Measurements from ENCODE around the gene ENDOD1. TPM values are rescaled to one million over a fixed set of nuclear protein-coding genes. Genes with fewer than 3 reads are reported as not detected.
"Not testable (repeated sequence)": the region's sequence is repeated elsewhere in the genome, so short reads cannot be mapped to it uniquely, and the experiment has no call there.

ENDOD1 gene
- total RNA-seq, 1 donor from 2014 or later, result 61.1 TPM

GRCh38 chr11:95103701-95104100, 14.1 kb downstream of the ENDOD1 start:
- DNase-seq (ENCODE audit: low read depth in 2 of 2), result no peak

DNA sequence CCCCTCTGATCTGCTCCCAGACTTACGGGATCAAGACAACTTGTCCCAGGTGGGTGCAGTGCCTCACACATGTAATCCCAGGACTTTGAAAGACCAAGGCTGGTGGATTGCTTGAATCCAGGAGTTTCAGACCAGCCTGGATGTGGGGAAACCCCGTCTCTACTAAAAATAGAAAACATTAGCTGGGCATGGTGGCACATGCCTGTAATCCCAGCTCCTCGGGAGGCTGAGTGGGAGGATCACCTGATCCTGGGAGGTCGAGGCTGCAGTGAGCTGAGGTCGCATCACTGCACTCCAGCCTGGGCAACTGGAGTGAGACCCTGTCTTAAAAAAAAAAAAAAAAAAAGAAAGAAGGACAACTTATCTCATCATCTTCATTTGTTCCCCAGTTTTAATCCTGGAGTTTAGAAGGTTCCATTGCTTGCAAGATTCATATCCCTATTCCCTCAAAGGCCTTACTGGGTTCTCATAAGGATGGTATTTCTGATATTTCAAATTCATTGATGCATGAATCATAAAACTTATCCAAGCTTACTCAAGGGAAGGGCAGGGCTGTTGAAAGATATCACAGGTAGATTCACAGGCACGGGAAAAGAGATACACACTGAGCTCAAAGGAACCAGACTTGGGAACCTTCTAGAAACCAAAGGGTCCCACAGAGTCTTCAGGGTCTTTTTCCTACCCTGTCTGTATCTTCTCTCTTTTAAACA, 14.6 kb downstream of the ENDOD1 start:
- no peak for DNase-seq (ENCODE audit: low read depth in 2 of 2)

GRCh38 chr11:95104856-95105255, 15.2 kb downstream of the ENDOD1 start:
- DNase-seq (ENCODE audit: low read depth in 2 of 2), result no peak

GRCh38 chr11:95108159-95108611, 18.5 kb downstream of the ENDOD1 start:
- peak; percentile 90 to 96 for DNase-seq (ENCODE audit: low read depth in 2 of 2)

DNA sequence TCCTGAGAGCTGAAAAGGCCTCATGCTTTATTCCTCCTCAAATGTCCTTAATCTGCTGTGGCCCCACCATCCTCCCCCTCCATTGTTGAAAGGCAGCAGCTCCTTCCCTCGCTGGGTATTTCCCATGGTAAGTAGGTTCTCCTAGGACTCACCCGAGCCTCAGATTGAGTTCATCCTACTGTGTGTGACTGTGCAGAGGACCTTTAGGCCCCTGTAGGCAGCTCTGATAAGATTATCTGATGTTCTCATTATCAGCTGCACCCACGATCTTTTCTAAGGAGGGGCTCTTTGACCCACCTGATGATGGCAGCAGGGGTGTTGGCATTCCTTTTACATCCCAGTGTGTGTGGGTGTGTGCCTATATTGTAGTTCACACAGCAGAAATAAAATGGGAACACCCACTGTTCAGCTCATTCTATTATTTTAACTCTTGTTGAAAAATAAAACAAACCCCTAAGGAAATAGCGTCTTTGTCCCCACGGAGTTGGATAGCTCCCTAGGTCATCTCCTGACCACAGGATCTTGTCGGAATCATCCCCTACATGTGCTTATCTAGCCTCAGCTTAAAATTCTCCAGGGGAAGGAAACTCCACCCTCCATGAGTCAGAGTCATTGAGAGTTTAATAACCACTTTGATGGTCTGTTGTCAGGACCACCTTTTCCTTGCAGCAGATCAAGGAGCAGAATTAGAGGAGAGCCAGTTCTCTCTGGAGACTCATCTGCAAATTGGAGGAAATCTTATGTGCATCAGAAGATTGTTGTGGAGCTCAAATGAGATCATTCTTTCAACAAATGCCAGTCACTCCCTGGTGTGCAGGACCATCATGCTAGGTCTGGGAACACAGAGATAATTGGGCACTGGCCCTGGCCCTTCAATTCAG, 19.3 kb downstream of the ENDOD1 start:
- peak; percentile 66 to 70 for DNase-seq (ENCODE audit: low read depth in 2 of 2)

DNA sequence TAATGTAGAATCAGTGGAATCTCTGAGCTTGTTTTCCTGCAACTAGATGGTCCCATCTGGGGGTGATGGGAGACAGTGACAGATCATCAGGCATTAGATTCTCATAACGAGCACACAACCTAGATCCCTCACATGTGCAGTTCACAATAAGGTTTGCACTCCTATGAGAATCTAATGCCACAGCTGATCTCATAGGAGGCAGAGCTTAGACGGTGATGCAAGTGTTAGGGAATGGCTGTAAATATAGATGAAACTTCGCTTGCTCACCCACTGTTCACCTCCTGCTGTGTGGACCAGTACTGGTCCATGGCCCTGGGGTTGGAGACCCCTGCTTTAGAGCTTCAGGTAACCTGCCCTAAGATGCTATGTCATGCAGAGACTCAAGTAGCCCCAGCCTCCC, 21.8 kb downstream of the ENDOD1 start:
- not testable (repeated sequence) for DNase-seq (ENCODE audit: low read depth in 2 of 2)

DNA sequence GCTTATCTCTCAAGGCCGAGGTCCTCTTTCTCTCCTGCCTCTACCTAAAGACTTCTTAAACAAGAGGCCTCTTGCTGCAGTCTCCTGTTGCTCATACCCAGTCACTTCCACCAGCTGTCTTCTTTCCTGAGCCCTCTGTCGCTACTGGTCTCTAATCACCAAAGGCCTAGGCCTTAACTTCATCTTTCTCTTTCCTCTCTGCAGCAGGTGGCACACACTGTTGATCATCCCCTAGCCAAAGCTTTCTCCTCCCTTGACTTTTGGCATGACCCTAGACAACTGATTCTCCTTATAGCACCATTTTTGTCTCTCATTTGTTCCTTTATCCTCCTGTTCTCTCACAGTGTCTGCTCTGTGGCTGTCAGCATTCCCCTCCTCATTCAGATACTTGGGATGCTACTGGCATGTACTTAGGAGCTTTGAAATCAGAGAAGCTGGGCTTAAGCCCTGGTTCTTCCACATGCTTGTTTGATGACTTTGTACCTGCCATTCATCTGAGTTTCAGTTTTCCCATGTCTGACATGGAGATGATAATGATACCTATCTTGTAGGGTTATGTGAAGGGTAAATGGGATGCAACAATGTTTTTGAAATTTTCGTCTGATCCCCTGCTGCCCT, 22.4 kb downstream of the ENDOD1 start:
- DNase-seq (ENCODE audit: low read depth in 2 of 2), result no peak

GRCh38 chr11:95115597-95115996, 26.0 kb downstream of the ENDOD1 start:
- no peak for DNase-seq (ENCODE audit: low read depth in 2 of 2)

DNA sequence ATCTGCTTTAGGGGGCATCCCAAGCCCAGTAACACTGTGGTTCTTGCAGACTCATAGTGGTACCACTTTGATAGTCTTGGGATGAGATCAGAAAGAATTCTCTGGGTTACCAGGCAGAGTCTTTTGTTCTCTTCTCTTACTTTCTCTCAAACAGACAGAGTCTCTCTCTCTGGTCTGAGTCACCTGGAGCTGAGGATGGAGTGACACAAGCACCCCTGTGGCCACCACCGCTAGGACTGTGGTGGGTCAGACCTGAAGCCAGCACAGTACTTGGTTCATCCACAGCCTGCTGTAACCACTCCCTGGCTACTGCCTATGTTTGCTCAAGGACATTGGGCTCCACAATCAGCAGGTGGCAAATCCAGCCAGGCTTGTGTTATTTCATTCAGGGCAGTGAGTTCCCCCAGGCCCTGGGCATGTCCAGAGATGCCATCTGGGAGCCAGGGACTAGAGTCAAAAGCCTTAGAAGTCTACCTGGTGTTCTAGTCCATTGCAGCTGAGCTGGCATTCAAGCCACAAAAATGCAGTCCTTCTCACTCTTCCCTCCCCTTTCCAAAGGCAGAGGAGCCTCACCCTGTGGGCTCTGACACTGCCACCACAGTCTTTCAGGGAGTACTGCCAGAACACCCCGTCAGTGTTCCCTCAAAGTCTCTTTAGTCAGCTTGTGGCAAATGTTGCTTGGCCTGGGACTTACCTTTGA, 29.9 kb downstream of the ENDOD1 start:
- no peak for DNase-seq (ENCODE audit: low read depth in 2 of 2)

GRCh38 chr11:95121698-95122097, 32.1 kb downstream of the ENDOD1 start:
- peak in 1 of 2 donors; percentile 12 for DNase-seq (ENCODE audit: low read depth in 2 of 2)

DNA sequence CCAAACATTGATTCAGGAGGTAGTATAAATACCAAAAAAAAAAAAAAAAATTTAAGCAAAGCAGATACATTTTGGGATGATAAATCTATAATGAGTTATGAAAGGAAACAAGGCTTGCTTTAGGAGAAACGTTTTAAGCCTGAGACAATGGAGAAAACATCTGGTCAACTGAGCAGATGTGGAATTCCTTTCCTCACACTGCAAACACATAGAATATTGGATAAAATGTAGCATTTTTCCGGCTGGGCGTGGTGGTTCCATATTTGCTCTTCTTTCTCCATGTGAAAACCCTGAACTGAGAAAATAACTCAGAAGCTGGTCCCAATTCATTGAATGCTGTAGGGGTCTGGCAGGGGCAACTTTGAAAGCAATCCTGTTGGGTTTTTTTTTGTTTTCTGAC, 33.9 kb downstream of the ENDOD1 start:
- DNase-seq (ENCODE audit: low read depth in 2 of 2), result no peak

GRCh38 chr11:95128602-95129001, 39.0 kb downstream of the ENDOD1 start:
- DNase-seq (ENCODE audit: low read depth in 2 of 2), result no peak

DNA sequence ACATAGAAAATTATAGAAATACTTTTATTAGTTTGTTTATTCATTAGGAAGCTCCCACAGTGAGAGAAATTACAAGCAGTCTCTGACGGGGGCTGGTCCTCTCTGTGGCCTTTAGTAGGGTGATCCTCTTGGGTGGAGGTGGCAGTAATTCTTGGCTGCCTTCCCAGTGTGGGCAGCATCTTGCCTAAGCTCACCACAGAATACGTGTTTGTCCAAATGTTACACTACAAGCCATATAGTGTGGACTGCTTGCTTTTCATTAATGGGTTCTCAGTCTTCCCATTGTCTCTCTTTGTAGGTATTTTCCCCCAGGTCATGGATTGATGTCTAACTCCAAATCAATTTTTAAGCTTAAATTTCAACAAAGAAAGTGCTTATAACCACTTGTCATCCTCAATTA, 43.3 kb downstream of the ENDOD1 start:
- DNase-seq (ENCODE audit: low read depth in 2 of 2), result no peak

- no peak for DNase-seq (ENCODE audit: low read depth in 2 of 2)
Observed at GRCh38 chr11:95134491-95134890, 44.8 kb downstream of the ENDOD1 start.

- DNase-seq (ENCODE audit: low read depth in 2 of 2), result no peak
Observed at GRCh38 chr11:95135155-95135554, 45.5 kb downstream of the ENDOD1 start.

DNA sequence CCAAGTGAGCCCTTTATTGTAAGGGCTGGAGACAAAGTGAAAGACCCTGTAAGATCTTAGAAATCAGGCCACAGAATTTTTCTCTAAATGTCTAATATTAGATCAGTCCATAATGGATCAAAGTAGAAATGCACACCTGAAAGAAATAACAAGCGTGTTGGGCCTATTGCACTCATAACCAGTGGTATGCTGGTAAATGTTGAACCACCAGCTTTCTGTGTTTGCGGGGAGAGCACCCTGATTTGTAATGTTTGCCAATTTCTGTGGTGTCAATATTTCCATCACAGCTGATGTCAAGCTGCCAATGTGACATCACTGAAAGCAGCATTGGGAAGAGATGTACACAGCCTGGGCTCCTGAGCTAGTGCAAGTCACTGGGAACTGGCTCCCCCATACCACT, 46.2 kb downstream of the ENDOD1 start:
- DNase-seq (ENCODE audit: low read depth in 2 of 2), result no peak

DNA sequence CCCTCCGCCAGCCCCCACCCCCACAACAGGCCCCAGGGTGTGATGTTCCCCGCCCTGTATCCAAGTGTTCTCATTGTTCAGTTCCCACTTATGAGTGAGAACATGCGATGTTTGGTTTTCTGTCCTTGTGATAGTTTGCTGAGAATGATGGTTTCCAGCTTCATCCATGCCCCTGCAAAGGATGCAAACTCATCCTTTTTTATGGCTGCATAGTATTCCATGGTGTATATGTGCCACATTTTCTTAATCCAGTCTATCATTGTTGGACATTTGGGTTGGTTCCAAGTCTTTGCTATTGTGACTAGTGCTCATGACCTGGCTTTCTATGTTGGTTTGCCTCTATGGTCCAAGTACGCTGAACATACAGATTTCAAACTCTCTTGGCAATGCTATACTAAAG, 47.1 kb downstream of the ENDOD1 start:
- DNase-seq (ENCODE audit: low read depth in 2 of 2), result not testable (repeated sequence)

DNA sequence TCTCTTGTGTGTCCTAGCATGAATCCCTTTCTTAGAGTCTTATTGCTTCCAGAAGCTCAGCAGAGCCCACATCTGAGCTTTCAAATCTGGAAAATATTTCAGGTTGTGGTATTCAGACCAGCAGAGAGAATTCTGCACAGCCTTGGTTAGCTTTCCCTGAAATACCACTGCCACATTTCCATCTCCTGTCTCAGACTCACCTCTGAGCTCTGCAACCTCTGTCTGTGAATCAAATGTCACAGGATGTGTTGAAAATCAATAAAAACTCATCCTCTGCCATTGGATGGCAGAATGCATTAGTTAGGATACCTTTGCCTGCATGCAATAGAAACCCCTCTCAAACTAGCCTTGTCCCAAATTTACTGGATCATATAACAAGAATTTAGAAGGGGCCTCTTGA, 47.7 kb downstream of the ENDOD1 start:
- DNase-seq (ENCODE audit: low read depth in 2 of 2), result no peak

- DNase-seq (ENCODE audit: low read depth in 2 of 2), result peak; percentile 43 to 69
Observed at GRCh38 chr11:95138448-95138847, 48.8 kb downstream of the ENDOD1 start.

- no peak for DNase-seq (ENCODE audit: low read depth in 2 of 2)
Observed at GRCh38 chr11:95140397-95141033, 50.9 kb downstream of the ENDOD1 start.

DNA sequence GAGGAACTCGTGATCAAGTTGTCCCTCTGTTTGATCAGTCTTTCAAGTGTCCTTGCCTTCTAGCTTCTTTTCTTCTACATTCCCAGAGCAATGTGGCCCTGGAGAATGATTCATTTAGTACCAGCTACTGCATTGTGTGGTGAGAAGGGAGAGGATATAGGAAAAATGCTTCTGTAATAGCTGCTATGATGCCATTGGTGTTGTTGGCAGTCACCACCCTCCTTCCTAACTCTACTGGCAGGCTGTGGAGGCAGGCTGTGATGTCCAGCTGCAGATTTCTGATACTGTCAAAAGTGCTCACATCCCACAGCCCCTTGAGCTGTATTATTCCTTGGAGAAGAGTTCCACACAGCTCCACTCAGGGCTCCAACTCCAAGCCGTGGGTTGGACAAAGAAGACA, 52.8 kb downstream of the ENDOD1 start:
- DNase-seq (ENCODE audit: low read depth in 2 of 2), result no peak
